ENCODE measurements around the gene EBF3.

GRCh38 chr10:129785536-129785981 is 178.5 kb downstream of the EBF3 start:
- TF ChIP-seq POLR2A (IDR thresholded peaks at IDR 0.05; ENCODE audit: low read depth, low read length), result no peak
- TF ChIP-seq POLR2AphosphoS5 (IDR thresholded peaks at IDR 0.05; ENCODE audit: low read depth, low read length), result no peak
- TF ChIP-seq TAF1 (IDR thresholded peaks at IDR 0.05; ENCODE audit: borderline replicate concordance, low read depth, low read length), result no peak

All from GM12892 (cell line).